GM10248 (cell line): Measurements from ENCODE around the gene GNG7.

Source experiments
- CTCF ChIA-PET: fragments of 300-600 bp; sonication (Branson Sonifier 250); formaldehyde crosslinking; extraction: SDS; loops from one replicate; lab custom pipeline; 2021; ENCODE audit warnings: antibody characterized with exemption; lab: Yijun Ruan, JAX
- POLR2A ChIA-PET: fragments of 350-650 bp; sonication (Branson Sonifier 250); formaldehyde crosslinking; extraction: SDS; loops from one replicate; lab custom pipeline; 2020; ENCODE audit warnings: antibody characterized with exemption; lab: Yijun Ruan, JAX
- DNase-seq: peaks from one replicate; pipeline ENCODE4 v3.0.0; 2012; ENCODE audit errors: extremely low spot score
- CTCF ChIP-seq: IDR thresholded peaks from 2 replicates; pipeline ENCODE4 v1.5.1; 2012; ENCODE audit warnings: mild to moderate bottlenecking, low read depth; ENCODE audit errors: extremely low read depth, missing control alignments, control extremely low read depth

GNG7 gene

GRCh38 chr19:2529473-2529918, 173.0 kb downstream of the GNG7 start:
- TF ChIP-seq CTCF, result no peak
- DNase-seq, result peak; percentile 54
- ChIA-PET CTCF (interaction anchor here (0.6 to 3.7 kb wide), 5 partner anchors 12 to 108 kb away, joined by 3 to 16 read pairs (median 3); no protein-coding TSS in a partner anchor), POLR2A (interaction anchor here (0.5 to 1.1 kb wide), 4 partner anchors 51 to 172 kb away, joined by 3 to 6 read pairs (median 5); partner anchors contain the start of gene GADD45B)

- DNase-seq, result no peak
- CTCF ChIA-PET, result interaction anchor here (0.6 to 3.7 kb wide), 4 partner anchors 13 to 108 kb away, joined by 3 to 16 read pairs (median 3); no protein-coding TSS in a partner anchor
- POLR2A ChIA-PET, result interaction anchor here (0.7 kb wide), 1 partner anchor 67 kb away, joined by 5 read pairs; no protein-coding TSS in a partner anchor
- TF ChIP-seq CTCF, result no peak
These were observed 173.8 kb downstream of the GNG7 start for GRCh38 chr19:2528675-2529101.

- CTCF ChIA-PET, result no interaction called here
- POLR2A ChIA-PET, result interaction anchor here (0.6 kb wide), 1 partner anchor 124 kb away, joined by 4 read pairs; no protein-coding TSS in a partner anchor
- TF ChIP-seq CTCF, result no peak
- no peak for DNase-seq
These were observed 174.8 kb downstream of the GNG7 start for GRCh38 chr19:2527686-2528085.

GRCh38 chr19:2527171-2527570, 175.3 kb downstream of the GNG7 start:
- POLR2A ChIA-PET, result no interaction called here
- no peak for TF ChIP-seq CTCF
- no peak for DNase-seq
- CTCF ChIA-PET, result no interaction called here

GRCh38 chr19:2524840-2525723, 177.4 kb downstream of the GNG7 start:
- POLR2A ChIA-PET, result interaction anchor here (1.5 kb wide), 1 partner anchor 49 kb away, joined by 3 read pairs; the partner anchor contains the start of gene GADD45B

GRCh38 chr19:2524361-2524839, 178.1 kb downstream of the GNG7 start:
- DNase-seq, result no peak
- TF ChIP-seq CTCF, result no peak
- CTCF ChIA-PET, result no interaction called here
- POLR2A ChIA-PET, result no interaction called here

More at GRCh38 chr19:2524840-2525723, 177.4 kb downstream of the GNG7 start:
- CTCF ChIA-PET, result no interaction called here
- no peak for TF ChIP-seq CTCF
- DNase-seq, result no peak
